HepG2 (cell line): ENCODE results near the gene SLC39A10. TPM values are rescaled to one million over a fixed set of nuclear protein-coding genes. Genes with fewer than 3 reads are reported as not detected.

Experiments
- ATAC-seq: fragments of 200-7000 bp; cut with Tn5 transposase; 3 replicates; pipeline ENCODE4 v1.9.1; 2020; ENCODE audit warnings: mild to moderate bottlenecking, moderate library complexity
- BruUV-seq: library from RNA; stranded (reverse); fragments of 400-500 nt; replicated peaks from 2 replicates; lab custom pipeline; 2021; lab: Mats Ljungman, UMichigan
- CTCF ChIA-PET: fragments of 300-600 bp; formaldehyde crosslinking; extraction: SDS; loops from one replicate; lab custom pipeline; 2021; ENCODE audit warnings: low total read pairs, inconsistent platforms, low intra/inter-chr PET ratio; lab: Yijun Ruan, JAX
- POLR2A ChIA-PET: fragments of 350-600 bp; sonication (Branson Sonifier 250); formaldehyde crosslinking; loops from one replicate; lab custom pipeline; 2020; ENCODE audit warnings: antibody characterized with exemption, inconsistent platforms; lab: Yijun Ruan, JAX
- DNase-seq: peaks from one replicate; pipeline ENCODE4 v3.0.0-alpha.2; 2015; ENCODE audit warnings: low spot score
- FAIRE-seq: peaks from 3 replicates; lab custom pipeline; 2011; peaks lifted over from hg19 to GRCh38; lab: Jason Lieb, UNC
- H2AFZ ChIP-seq: one replicate; pipeline ENCODE4 v1.6.1; 2011; ENCODE audit warnings: low read length, inconsistent platforms
- H3K27ac ChIP-seq: fragments of 300-600 bp; 3 replicates; pipeline ENCODE4 v1.8.0; 2011; ENCODE audit warnings: mixed run types, mild to moderate bottlenecking, mixed read lengths, low read length, inconsistent platforms; ENCODE audit not compliant: insufficient read depth; ENCODE audit errors: extremely low read length
- H3K27me3 ChIP-seq, 2 experiments: fragments of 200-600 bp in 1 of 2; 2 replicates in 1 of 2; 3 replicates in 1 of 2; pipeline versions ENCODE4 v1.6.0 to v1.8.0; 2011; ENCODE audit warnings: low read length in 2 of 2, mild to moderate bottlenecking in 2 of 2, moderate library complexity in 2 of 2, inconsistent platforms in 1 of 2; ENCODE audit not compliant: insufficient read depth in 2 of 2, control insufficient read depth in 1 of 2
- H3K36me3 ChIP-seq, 2 experiments: fragments of 200-600 bp in 1 of 2; replicated peaks in 1 of 2; 2 replicates in 1 of 2; 3 replicates in 1 of 2; pipeline versions ENCODE4 v1.5.1 to v1.8.0; 2011; ENCODE audit warnings: low read length in 2 of 2, inconsistent platforms in 1 of 2; ENCODE audit not compliant: insufficient read depth in 2 of 2, control insufficient read depth in 1 of 2
- H3K4me1 ChIP-seq: 2 replicates; pipeline ENCODE4 v1.5.1; 2012; ENCODE audit warnings: low read length, inconsistent platforms; ENCODE audit not compliant: insufficient read depth
- H3K4me2 ChIP-seq: 2 replicates; pipeline ENCODE4 v1.6.0; 2011; ENCODE audit warnings: low read depth, low read length, inconsistent platforms
- H3K4me3 ChIP-seq, 3 experiments: fragments of 200-600 bp in 1 of 3; sonication (generic), shearing (Covaris generic) in 1 of 3; replicated peaks in 1 of 3; 2 replicates each; pipeline ENCODE4 v1.5.1; 2011 to 2016; ENCODE audit warnings: low read length in 3 of 3, inconsistent platforms in 2 of 3, low read depth in 2 of 3, mild to moderate bottlenecking in 2 of 3, control low read depth in 1 of 3, mixed read lengths in 1 of 3; ENCODE audit not compliant: insufficient read depth in 1 of 3
- H3K79me2 ChIP-seq: one replicate; pipeline ENCODE4 v1.6.1; 2011; ENCODE audit warnings: low read length, inconsistent platforms; ENCODE audit not compliant: insufficient read depth
- H3K9ac ChIP-seq: 2 replicates; pipeline ENCODE4 v1.6.0; 2011; ENCODE audit warnings: mild to moderate bottlenecking, low read depth, low read length, inconsistent platforms; ENCODE audit not compliant: insufficient read depth
- H3K9me3 ChIP-seq: 2 replicates; pipeline ENCODE4 v1.5.1; 2012; ENCODE audit warnings: mild to moderate bottlenecking, low read length
- H4K20me1 ChIP-seq: 2 replicates; pipeline ENCODE4 v1.6.0; 2011; ENCODE audit warnings: inconsistent platforms, mild to moderate bottlenecking, low read length, moderate library complexity; ENCODE audit not compliant: insufficient read depth
- CEBPB ChIP-seq: IDR thresholded peaks from 2 replicates; pipeline ENCODE4 v1.6.1; 2011; ENCODE audit warnings: low read depth, low read length, improper control_type of control experiment, borderline replicate concordance
- CHCHD3 ChIP-seq: sonication (generic); formaldehyde crosslinking; IDR thresholded peaks from 2 replicates; pipeline ENCODE4 v1.8.0; 2022; ENCODE audit warnings: mild to moderate bottlenecking, missing genetic modification reagents, moderate library complexity
- FOXK2 ChIP-seq: fragments of 450-650 bp; IDR thresholded peaks from 2 replicates; pipeline ENCODE4 v1.6.1; 2016
- NR1H2 ChIP-seq: sonication (generic); formaldehyde crosslinking; IDR thresholded peaks from 2 replicates; pipeline ENCODE4 v1.8.1; 2022; ENCODE audit warnings: low read depth, missing genetic modification reagents, borderline replicate concordance
- POGZ ChIP-seq: sonication (generic); formaldehyde crosslinking; IDR thresholded peaks from 2 replicates; pipeline ENCODE4 v1.4.0; 2020; ENCODE audit warnings: mild to moderate bottlenecking, missing genetic modification reagents
- RELA ChIP-seq: sonication (generic); formaldehyde crosslinking; IDR thresholded peaks from 2 replicates; pipeline ENCODE4 v1.4.0; 2020; ENCODE audit warnings: missing genetic modification reagents
- U2AF1 ChIP-seq: fragments of 200-400 bp; formaldehyde crosslinking; optimal IDR thresholded peaks from 2 replicates; pipeline ENCODE3; 2017; ENCODE audit warnings: mild to moderate bottlenecking, low read depth, low read length
- ZBTB7B ChIP-seq: sonication (generic); formaldehyde crosslinking; IDR thresholded peaks from 2 replicates; pipeline ENCODE4 v1.4.0; 2020; ENCODE audit warnings: missing genetic modification reagents
- ZFP1 ChIP-seq: IDR thresholded peaks from 2 replicates; pipeline ENCODE4 v1.6.1; 2016
- ZFP82 ChIP-seq: sonication (generic); formaldehyde crosslinking; IDR thresholded peaks from 2 replicates; pipeline ENCODE4 v1.5.1; 2020; ENCODE audit warnings: mild to moderate bottlenecking, missing genetic modification reagents, borderline replicate concordance
- ZMAT3 ChIP-seq: sonication (generic); formaldehyde crosslinking; conservative IDR thresholded peaks from 2 replicates; pipeline ENCODE4 v1.7.0; 2021; ENCODE audit warnings: missing genetic modification reagents
- ZNF20 ChIP-seq: sonication (generic); formaldehyde crosslinking; IDR thresholded peaks from 2 replicates; pipeline ENCODE4 v1.4.0; 2020; ENCODE audit warnings: mild to moderate bottlenecking, moderate library complexity, missing genetic modification reagents
- ZNF724P ChIP-seq: sonication (generic); formaldehyde crosslinking; IDR thresholded peaks from 2 replicates; pipeline ENCODE4 v1.8.0; 2022; ENCODE audit warnings: missing genetic modification reagents, borderline replicate concordance
- WGBS: methylation state at CpG from one replicate; pipeline ENCODE4 v1.1.6; 2017; ENCODE audit warnings: low lambda C conversion rate; 5-methylcytosine and 5-hydroxymethylcytosine counted together
- in situ Hi-C: cut with HindIII; loops from 2 replicates; pipeline ENCODE4 v1.10.0; 2017; ENCODE audit warnings: low pct_unique_long_range_greater_than_20kb; ENCODE audit not compliant: extremely low pct_ligation_motif_present
- intact Hi-C: fragments of 100-400 bp; cut with micrococcal nuclease; formaldehyde crosslinking; loops from one replicate; pipeline ENCODE4 v1.10.0; 2022; ENCODE audit not compliant: unreplicated experiment
- polyA plus RNA-seq, 8 experiments: library from polyadenylated mRNA; depleted of rRNA in 3 of 8; stranded (reverse) in 7 of 8; unstranded in 1 of 8; fragments of >200 nt; fragmentation: Illumina TruSeq in 4 of 8; extraction: Trizol in 4 of 8; gene quantifications; 2 replicates each; pipeline versions ENCODE4 v1.2.1 to v1.2.3, GENCODE V29; 2011 to 2016; ENCODE audit warnings: low read depth in 4 of 8, missing spikeins in 1 of 8, mixed read lengths in 1 of 8; ENCODE audit not compliant: insufficient read depth in 1 of 8
- total RNA-seq, 5 experiments: library from RNA; depleted of rRNA; stranded (reverse); fragments of >200 nt; fragmentation: Illumina TruSeq; extraction: Trizol; gene quantifications; 2 replicates each; pipeline ENCODE4 v1.2.3, GENCODE V29; 2016; ENCODE audit warnings: low read depth in 1 of 5
- TF ChIP-seq, protein P1 (sequence below): sonication (generic); formaldehyde crosslinking; IDR thresholded peaks from 2 replicates; pipeline ENCODE4 v1.8.1; 2023; ENCODE audit warnings: mild to moderate bottlenecking, inconsistent platforms, moderate library complexity, missing genetic modification reagents, borderline replicate concordance
- TF ChIP-seq, protein P2 (sequence below): conservative IDR thresholded peaks from 2 replicates; pipeline ENCODE4 v1.6.1; 2018; ENCODE audit warnings: missing genetic modification reagents

SLC39A10 gene
- total and polyA plus RNA-seq, 2 of the 13 experiments (the other 11 are each of a cell fraction or from before 2014, with no cell fraction given) = 13.2 to 21.0 TPM

- H3K27me3 ChIP-seq = no peaks in the 10 kb centered on the region
- WGBS = 93% methylated on average over 3 of the region's 3 CpGs
- CTCF ChIA-PET = no interaction called here
- no peak overlapping the region for H3K27ac ChIP-seq
- no peak overlapping the region for H3K4me2 ChIP-seq
- DNase-seq (no peak), FAIRE-seq (no peak), ATAC-seq (no peak)
- no peak overlapping the region for H3K4me3 ChIP-seq
- in situ Hi-C loops = no loop called here
- H3K9me3 ChIP-seq = no peaks in the 10 kb centered on the region
- no peaks in the 10 kb centered on the region for H3K36me3 ChIP-seq
- no peak for TF ChIP-seq ZFP82 (CRISPR knock-in tag)
- no peak for TF ChIP-seq CEBPB
- no peak for TF ChIP-seq NR1H2 (CRISPR knock-in tag)
- POLR2A ChIA-PET = interaction anchor here (1.9 kb wide), 1 partner anchor 9 kb away, joined by 23 read pairs; the partner anchor contains the start of gene SLC39A10
- no peak overlapping the region for H2AFZ ChIP-seq
- intact Hi-C loops = loop anchor here (5.0 kb wide), 1 partner anchor 271 kb away; no protein-coding TSS in a partner anchor
- H3K9ac ChIP-seq = no peak overlapping the region
- no TSS peak for BruUV-seq
- no peaks in the 10 kb centered on the region for H3K4me1 ChIP-seq
- no peaks in the 10 kb centered on the region for H3K79me2 ChIP-seq
- no peaks in the 10 kb centered on the region; the same call in 1 of the 2 replicates for H4K20me1 ChIP-seq
Observed at GRCh38 chr2:195666113-195666712, 9.2 kb downstream of the SLC39A10 start.

DNA sequence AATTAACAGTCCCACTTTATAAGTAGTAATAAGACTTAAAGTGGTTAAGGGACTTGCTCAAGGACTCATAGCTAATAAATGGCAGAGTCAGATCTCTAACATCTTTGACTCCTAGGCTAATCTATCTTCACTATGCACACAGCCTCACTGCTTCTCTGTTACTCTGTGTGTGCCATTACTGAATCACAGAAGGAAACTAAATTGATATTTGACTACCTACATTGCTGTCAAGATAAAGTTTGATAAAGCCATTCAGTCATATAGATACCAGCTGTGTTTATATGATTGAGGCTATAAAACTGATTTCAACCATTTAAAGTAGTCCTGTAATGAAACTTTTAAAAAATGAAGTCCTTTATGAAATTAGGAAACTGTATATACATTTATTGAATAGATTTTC, 10.9 kb downstream of the SLC39A10 start:
- H3K27me3 ChIP-seq = no peaks in the 10 kb centered on the region
- no peaks in the 10 kb centered on the region for H3K36me3 ChIP-seq
- intact Hi-C loops = loop anchor here (5.0 kb wide), 1 partner anchor 269 kb away; no protein-coding TSS in a partner anchor
- DNase-seq = no peak
- H3K4me1 ChIP-seq = no peaks in the 10 kb centered on the region
- no peaks in the 10 kb centered on the region for H3K9me3 ChIP-seq
- H3K9ac ChIP-seq = no peak overlapping the region
- no peak overlapping the region for H3K4me3 ChIP-seq
- in situ Hi-C loops = no loop called here
- H3K79me2 ChIP-seq = no peaks in the 10 kb centered on the region
- FAIRE-seq = no peak
- ChIA-PET POLR2A (no interaction called here), CTCF (no interaction called here)
- TF ChIP-seq ZNF20 = no peak
- TF ChIP-seq, protein P1, sequence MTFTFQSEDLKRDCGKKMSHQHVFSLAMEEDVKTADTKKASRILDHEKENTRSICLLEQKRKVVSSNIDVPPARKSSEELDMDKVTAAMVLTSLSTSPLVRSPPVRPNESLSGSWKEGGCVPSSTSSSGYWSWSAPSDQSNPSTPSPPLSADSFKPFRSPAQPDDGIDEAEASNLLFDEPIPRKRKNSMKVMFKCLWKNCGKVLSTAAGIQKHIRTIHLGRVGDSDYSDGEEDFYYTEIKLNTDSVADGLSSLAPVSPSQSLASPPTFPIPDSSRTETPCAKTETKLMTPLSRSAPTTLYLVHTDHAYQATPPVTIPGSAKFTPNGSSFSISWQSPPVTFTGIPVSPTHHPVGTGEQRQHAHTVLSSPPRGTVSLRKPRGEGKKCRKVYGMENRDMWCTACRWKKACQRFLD (CRISPR knock-in tag) = no peak
- TF ChIP-seq ZMAT3 (CRISPR knock-in tag) = no peak
- TF ChIP-seq FOXK2 = no peak
- TF ChIP-seq RELA (CRISPR knock-in tag) = no peak
- no peak for TF ChIP-seq POGZ (CRISPR knock-in tag)
- no peak for TF ChIP-seq ZFP1
- TF ChIP-seq ZNF724P (CRISPR knock-in tag) = no peak
- no peak for TF ChIP-seq U2AF1
- TF ChIP-seq, protein P2, sequence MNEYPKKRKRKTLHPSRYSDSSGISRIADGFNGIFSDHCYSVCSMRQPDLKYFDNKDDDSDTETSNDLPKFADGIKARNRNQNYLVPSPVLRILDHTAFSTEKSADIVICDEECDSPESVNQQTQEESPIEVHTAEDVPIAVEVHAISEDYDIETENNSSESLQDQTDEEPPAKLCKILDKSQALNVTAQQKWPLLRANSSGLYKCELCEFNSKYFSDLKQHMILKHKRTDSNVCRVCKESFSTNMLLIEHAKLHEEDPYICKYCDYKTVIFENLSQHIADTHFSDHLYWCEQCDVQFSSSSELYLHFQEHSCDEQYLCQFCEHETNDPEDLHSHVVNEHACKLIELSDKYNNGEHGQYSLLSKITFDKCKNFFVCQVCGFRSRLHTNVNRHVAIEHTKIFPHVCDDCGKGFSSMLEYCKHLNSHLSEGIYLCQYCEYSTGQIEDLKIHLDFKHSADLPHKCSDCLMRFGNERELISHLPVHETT (CRISPR knock-in tag) = no peak
- no peak for TF ChIP-seq ZBTB7B (CRISPR knock-in tag)
- no peak for TF ChIP-seq CHCHD3 (CRISPR knock-in tag)
- no peak for ATAC-seq
- H3K4me2 ChIP-seq = no peak overlapping the region
- no peak overlapping the region for H3K27ac ChIP-seq
- no peak overlapping the region for H2AFZ ChIP-seq
- H4K20me1 ChIP-seq = no peaks in the 10 kb centered on the region; the same call in 1 of the 2 replicates
- BruUV-seq = no TSS peak
